Heart left ventricle (tissue), 13 donors: Measurements from ENCODE around the gene HGFAC.

Experiments
- POLR2A ChIP-seq, 2 donors: fragments of 450-650 bp; IDR thresholded peaks; one replicate each; pipeline ENCODE4 v1.6.1; 2017; ENCODE audit warnings: antibody characterized with exemption in 2 of 2, mild to moderate bottlenecking in 2 of 2, moderate library complexity in 2 of 2
- TF ChIP-seq, protein P1 (sequence below), 12 donors: fragments of 200-600 bp; sonication (generic) in 4 of 12; IDR thresholded peaks; one replicate each; pipeline versions ENCODE4 v1.5.0 to v1.8.0; 2018 to 2022; ENCODE audit warnings: antibody characterized with exemption in 12 of 12, mild to moderate bottlenecking in 5 of 12
- donor health status: ischemic (EF 13 %, LVEDD 7.1; RV severe dilation, severe dysfunction).
- donor health status: DM: no; HTN: yes; CAD: no.
- donor health status: DM: no; HTN: no; CAD: no.
- donor health status: ischemic (EF 25% LVEDD 6.9; RV normal size, moderate dysfunction).
- donor health status: ischemic (EF 25% LVEDD 5.7; RV mildly dilated, moderate dysfunction).
- donor health status: ischemic (EF 35%, LVEDD 5.7; RV mildly dilated, moderate dysfunction).
- donor health status: nonischemic (EF 11% LVEDD 7.7; RV severe dilation, severe dysfunction).
- donor health status: DM: yes; HTN: yes; CAD: no.
- donor health status: PGD.
- donor health status: ischemic (EF 29% LVEDD 5.4; RV normal size, mild dysfunction).
- donor health status: nonischemic (EF 23%, LVEDD 6.1; RV moderate dilation, normal function).

DNA sequence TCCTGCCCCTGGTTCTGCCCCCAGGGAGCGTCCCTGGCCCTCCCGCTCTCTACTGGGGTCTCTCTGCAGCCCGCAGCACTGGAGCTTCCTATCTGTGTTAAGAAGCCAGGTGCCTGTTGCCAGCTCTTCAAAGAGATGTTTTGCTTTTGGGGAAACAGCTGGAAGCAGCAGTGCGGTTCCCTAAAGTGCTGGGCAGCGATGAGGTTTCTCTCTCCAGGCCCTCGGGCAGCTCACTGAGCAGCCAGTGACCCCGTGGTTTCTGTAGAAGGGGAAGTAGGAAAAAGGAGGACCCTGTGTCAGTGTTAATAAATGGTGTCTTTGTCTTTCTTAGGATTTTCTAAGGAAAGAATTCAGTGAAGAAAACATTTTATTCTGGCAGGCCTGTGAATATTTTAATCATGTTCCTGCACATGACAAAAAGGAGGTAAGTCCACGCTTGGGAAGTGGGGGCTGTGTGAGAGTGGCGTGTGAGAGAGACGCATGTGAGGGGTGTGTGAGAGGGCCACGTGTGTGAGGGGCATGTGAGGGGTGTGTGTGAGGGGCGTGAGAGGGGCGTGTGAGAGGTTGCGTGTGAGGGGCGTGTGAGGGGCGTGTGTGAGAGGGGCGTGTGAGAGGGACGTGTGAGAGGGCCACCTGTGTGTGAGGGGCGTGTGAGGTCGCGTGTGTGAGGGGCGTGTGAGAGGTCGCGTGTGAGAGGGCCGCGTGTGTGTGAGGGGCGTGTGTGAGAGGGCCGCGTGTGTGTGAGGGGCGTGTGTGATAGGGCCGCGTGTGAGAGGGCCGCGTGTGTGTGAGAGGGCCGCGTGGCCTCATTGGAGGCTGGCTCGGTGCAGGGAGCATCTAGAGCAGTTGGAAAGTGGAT is 27.1 kb upstream of the HGFAC start:
- TF ChIP-seq, protein P1, sequence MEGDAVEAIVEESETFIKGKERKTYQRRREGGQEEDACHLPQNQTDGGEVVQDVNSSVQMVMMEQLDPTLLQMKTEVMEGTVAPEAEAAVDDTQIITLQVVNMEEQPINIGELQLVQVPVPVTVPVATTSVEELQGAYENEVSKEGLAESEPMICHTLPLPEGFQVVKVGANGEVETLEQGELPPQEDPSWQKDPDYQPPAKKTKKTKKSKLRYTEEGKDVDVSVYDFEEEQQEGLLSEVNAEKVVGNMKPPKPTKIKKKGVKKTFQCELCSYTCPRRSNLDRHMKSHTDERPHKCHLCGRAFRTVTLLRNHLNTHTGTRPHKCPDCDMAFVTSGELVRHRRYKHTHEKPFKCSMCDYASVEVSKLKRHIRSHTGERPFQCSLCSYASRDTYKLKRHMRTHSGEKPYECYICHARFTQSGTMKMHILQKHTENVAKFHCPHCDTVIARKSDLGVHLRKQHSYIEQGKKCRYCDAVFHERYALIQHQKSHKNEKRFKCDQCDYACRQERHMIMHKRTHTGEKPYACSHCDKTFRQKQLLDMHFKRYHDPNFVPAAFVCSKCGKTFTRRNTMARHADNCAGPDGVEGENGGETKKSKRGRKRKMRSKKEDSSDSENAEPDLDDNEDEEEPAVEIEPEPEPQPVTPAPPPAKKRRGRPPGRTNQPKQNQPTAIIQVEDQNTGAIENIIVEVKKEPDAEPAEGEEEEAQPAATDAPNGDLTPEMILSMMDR (IDR thresholded peaks at IDR 0.05) = no peak
- TF ChIP-seq POLR2A (IDR thresholded peaks at IDR 0.05) = no peak
